Measurements from ENCODE around the gene MAN2A2. TPM values are rescaled to one million over a fixed set of nuclear protein-coding genes. Genes with fewer than 3 reads are reported as not detected.
"Not testable (repeated sequence)": the region's sequence is repeated elsewhere in the genome, so short reads cannot be mapped to it uniquely, and the experiment has no call there.

Gene MAN2A2
- polyA plus RNA-seq, 10 donors: 21.2 to 44.6 (median 33.3) TPM

GRCh38 chr15:90882781-90883525 is 20.1 kb upstream of the MAN2A2 start:
- no peak for DNase-seq

- DNase-seq: peak in 1 of 3 donors; percentile 70
Measured at GRCh38 chr15:90883526-90883975, 19.6 kb upstream of the MAN2A2 start.

- DNase-seq: peak; percentile 61 to 95 (median 89)
Measured at GRCh38 chr15:90883976-90884718, 19.0 kb upstream of the MAN2A2 start, which contains the start of gene FES. Gene FES (plus strand): TSS chr15:90884504. CDS start chr15:90885046, 542 bp downstream.

GRCh38 chr15:90884719-90885431 is 18.2 kb upstream of the MAN2A2 start:
- no peak for DNase-seq

GRCh38 chr15:90885432-90886290 is 17.4 kb upstream of the MAN2A2 start:
- peak in 2 of 3 donors; percentile 85 to 89 for DNase-seq

- no peak for DNase-seq
Measured at GRCh38 chr15:90886291-90886614, 16.8 kb upstream of the MAN2A2 start.

- no peak for DNase-seq
Measured at GRCh38 chr15:90887037-90887481, 16.0 kb upstream of the MAN2A2 start.

GRCh38 chr15:90889313-90889730 is 13.8 kb upstream of the MAN2A2 start:
- DNase-seq: no peak

- no peak for DNase-seq
Measured at GRCh38 chr15:90889736-90890456, 13.2 kb upstream of the MAN2A2 start.

GRCh38 chr15:90890839-90891238 is 12.3 kb upstream of the MAN2A2 start:
- DNase-seq: no peak

GRCh38 chr15:90891346-90891949 is 11.7 kb upstream of the MAN2A2 start:
- no peak for DNase-seq

- no peak for DNase-seq
Measured at GRCh38 chr15:90892023-90892422, 11.1 kb upstream of the MAN2A2 start.

- no peak for DNase-seq
Measured at GRCh38 chr15:90892498-90893174, 10.5 kb upstream of the MAN2A2 start.

- DNase-seq: no peak
Measured at GRCh38 chr15:90893175-90894090, 9.7 kb upstream of the MAN2A2 start.

GRCh38 chr15:90895571-90896117 is 7.5 kb upstream of the MAN2A2 start:
- peak in 1 of 3 donors; percentile 53 for DNase-seq

GRCh38 chr15:90897131-90897655 is 5.9 kb upstream of the MAN2A2 start:
- DNase-seq: not testable (repeated sequence)

- DNase-seq: no peak
Measured at GRCh38 chr15:90901175-90902039, 1.7 kb upstream of the MAN2A2 start.

All from muscle of back (tissue), 11 donors.